NCI-H2227 (cell line): ENCODE measurements around the gene NGFR.

Source experiments
- DNase-seq: peaks from one replicate; lab custom pipeline; 2025; ENCODE audit not compliant: unreplicated experiment; lab: John Stamatoyannopoulos, UW

The NGFR gene, protein sequence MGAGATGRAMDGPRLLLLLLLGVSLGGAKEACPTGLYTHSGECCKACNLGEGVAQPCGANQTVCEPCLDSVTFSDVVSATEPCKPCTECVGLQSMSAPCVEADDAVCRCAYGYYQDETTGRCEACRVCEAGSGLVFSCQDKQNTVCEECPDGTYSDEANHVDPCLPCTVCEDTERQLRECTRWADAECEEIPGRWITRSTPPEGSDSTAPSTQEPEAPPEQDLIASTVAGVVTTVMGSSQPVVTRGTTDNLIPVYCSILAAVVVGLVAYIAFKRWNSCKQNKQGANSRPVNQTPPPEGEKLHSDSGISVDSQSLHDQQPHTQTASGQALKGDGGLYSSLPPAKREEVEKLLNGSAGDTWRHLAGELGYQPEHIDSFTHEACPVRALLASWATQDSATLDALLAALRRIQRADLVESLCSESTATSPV

DNA sequence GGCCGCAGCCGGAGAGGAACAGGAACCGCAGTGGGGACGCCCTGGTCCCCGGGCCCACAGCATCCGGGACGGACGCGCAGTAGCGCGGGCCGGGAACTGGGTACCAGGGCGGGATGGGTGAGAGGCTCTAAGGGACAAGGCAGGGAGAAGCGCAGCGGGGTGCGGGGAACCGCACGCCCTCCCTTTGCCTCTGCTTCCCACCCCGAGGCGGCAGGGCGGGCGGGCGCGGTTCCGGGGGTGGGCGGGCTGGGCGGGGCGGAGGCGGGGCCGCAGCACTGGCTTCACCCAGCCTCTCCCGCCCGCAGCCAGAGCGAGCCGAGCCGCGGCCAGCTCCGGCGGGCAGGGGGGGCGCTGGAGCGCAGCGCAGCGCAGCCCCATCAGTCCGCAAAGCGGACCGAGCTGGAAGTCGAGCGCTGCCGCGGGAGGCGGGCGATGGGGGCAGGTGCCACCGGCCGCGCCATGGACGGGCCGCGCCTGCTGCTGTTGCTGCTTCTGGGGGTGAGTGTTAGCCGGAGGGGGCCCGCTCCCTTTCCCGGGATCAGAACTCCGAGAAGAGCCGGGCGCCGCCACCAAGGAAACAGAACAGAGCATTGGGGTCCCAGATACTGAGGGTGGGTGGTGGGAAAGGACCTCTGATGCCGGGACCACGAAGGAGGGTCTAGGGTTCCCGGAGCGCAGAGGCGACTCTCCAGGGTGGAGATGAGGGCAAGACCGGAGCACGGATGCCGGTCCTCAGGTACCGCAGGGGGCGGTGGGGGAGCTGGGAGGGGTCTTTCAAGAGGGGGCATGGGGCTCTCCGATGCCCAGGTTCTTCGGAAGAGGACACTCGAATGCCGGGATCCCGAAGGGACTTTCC, at the start of gene NGFR:
NGFR (plus strand) TSS at position 308 of the 856 bp plus-strand sequence; CDS start at position 433, 125 bp downstream.
- peak; percentile 84 for DNase-seq

DNA sequence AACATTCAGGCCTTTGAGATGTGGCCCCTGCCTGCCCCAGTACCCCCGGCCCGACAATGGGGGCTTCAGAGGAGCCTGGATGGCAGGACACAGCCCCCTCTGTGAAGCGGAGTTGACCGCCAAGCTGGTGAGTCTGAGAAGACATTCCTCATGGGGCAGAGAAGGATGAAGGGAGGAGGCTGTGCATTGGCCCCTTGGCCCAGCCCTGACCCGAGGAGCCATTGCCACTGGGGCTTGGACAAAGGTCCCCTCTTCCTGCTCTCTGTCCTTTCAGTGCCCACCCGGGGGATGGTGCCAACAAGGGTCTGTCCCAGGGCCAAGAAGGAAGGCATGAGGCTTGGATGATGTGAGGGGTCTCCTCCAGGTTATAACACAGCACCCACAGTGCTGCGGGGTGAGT, 49.5 kb upstream of the NGFR start:
- DNase-seq = no peak

DNA sequence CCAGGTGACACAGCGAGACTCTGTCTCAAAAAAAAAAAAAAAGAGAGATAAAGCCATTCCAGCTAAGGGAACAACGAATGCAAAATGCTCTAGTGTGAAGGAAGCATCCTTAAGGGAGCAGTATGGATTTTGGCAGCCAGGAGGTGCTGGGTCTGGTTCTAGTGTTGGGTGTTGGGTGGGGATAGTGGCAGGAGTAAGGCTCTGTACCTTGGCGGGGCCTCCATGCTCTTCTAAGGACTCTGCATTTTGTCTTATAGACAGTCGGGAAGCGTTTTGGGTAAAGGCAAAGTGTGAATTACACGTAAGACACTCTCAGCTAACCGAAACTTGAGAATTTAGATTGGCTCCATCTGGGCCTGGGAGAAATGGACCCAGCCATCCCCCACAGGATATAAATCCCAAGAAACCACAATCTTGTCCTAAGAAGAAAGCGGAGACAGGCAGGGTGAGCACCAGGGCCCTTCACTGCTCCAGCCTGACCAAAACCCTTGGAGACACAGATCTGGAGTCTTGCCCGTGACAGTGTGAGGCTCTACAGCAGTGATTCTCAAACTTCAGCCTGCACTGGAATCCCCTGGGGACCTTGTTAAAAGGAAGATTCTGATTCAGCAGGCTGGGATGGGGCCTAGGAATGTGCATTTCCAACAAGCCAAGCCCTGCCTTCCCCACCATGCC, 47.3 kb upstream of the NGFR start:
- DNase-seq = no peak

DNA sequence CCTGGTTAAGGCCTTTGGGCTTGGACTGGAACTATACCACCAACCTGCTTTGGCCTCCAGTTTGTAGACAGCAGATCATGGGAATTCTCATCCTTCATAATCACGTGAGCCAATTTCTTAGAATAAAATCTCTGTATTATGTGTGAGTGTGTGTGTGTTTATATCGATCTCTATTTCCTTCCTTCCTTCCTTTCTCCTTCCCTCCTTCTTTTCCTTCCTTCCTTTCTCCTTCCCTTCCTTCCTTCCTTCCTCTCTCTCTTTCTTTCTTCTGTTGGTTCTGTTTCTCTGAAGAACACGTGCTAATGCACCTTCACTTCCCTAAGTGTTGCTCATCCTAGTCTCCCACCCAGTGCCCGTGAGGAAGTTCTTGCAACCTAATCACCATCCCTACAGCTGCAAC, 44.9 kb upstream of the NGFR start:
- DNase-seq = no peak

DNA sequence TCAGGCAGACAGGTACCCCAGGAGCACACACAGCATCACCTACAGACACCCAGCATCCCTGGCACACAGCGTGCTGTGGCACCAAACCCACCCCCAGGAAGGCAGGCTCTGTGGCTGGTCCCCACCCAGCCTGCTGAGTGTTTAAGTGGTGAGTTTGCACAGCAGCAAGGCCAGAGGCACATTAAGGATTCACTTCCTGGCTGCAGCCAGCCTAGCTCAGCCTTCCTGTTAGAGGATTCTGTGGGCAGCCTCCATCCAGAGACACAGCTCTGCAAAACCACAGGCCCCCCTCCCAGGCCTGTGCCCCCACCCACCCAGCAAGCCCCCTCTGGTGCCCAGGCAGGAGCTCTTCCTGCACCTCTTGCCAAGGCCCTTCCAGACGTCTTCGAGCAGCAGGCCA, 44.4 kb upstream of the NGFR start:
- DNase-seq = no peak

DNA sequence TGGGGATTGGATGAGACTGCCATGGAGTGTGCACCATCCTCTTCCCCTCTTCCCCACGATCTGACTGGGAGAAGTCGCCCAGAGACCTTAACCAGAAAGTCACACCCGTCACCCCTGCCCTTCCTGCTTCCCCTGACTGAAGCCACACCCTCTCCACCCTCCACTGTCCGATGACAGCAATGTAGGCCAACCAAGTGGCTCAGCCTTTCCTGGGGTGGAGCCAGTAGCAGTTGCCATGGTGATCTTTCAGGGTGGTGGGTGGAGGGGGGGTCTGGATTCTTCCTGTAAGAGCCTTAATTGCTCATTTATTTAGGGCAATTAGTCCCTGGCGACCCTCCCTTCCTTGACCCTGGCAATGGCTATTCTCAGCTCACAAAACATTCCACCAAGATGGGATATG, 42.9 kb upstream of the NGFR start:
- no peak for DNase-seq

DNA sequence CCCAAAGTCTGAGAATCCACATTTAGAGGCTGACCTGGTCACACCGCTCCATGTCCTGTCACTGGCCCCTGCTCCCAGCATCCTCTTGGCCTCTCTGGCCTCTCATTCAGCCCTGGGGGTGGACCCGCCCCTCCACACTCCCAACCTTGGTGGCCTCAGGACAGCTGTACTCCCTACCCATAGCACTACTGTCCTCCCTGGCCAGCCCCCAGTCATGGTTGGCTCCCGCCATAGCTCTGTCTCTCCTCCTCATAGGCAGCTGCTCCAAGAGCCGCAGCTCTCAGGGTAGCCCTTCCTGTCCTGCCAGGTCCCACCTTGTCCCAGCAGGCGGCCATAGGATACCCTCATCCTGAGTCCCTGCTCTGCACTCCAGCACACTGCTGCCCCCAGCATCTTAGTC, 42.4 kb upstream of the NGFR start:
- DNase-seq = no peak

DNA sequence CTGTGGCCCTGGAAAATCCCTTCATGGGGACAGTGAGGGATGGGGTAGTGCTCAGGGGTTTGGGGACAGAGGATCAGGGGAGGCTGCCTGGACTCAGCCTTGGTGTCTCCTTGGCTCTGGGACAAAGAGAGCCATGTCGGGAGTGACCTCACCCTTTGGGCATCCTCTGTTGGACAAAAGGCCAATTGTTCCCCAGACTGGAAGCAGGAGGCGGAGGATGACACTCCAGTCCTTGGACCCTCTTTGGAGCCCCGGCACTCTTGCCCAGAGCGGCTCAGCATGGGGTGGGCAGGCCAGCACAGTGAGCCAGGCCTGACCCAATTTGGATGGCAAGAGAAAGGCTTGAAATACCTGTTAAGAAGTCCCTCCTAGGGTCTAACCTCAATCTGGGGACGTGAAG, 41.0 kb upstream of the NGFR start:
- no peak for DNase-seq

DNA sequence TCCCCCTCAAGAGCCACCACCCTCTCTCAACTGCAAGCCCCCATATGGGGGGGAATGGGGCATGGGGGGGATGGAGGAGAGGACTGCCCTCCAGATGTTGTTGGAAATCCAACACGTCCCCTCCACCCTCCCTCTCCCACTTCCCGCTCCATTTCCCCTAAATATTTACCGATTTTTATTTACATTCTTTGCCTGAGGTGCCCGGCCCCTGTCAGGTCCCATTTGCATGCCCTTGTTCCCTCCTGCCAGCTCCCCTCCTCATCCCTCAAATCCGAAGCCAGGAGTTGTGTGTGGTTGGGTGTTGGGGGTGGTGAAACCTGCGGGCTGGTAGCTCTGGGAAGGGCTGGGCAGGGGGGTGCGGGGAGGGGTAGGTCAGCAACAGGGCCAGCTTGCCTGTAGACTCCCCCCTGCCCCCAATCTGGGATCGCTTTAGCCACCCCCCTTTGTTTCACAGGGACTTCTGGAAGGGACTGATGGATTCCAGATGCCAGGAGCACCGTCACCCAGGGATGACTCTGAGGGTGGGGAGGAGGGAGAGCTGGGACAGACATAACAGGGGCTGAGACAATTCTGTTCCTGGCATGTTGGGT, 39.7 kb upstream of the NGFR start:
- no peak for DNase-seq

DNA sequence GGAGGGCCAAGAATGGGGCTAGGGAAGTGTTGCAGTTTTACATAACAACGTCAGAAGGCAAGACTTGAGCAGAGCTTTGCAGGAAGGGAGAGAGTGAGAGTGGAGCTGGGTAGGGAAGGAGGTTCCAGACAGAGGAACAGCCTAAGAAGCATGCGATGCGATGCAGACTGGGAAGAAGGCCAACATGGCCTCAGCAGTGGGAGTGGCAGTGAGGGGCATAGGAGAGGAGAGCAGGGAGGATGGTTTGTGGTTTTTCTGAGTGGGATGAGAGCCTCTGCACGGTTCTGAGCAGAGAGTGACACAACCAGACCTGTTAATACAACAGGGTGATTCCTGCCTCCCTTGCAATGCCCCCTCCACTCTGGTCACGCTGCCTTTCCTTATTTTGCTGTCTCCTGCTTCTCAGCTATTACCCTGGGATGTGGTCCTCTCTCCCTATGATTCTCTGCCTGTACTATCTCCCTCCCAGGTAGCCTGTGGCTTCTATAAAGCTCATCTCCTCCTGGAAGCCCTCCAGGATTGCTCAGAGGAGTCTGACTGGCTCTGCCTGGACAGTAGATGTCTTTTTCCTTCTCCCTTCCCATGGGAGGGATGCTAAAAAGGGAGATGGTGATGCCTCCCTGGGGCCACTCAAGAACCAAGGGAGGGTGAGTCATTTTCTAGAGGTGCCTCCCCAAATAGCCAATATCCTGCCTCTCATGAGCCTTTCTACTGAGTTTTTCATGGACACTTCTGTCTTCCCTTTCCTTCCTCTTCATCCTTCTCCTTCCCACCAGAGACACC, 38.7 kb upstream of the NGFR start:
- DNase-seq = no peak

DNA sequence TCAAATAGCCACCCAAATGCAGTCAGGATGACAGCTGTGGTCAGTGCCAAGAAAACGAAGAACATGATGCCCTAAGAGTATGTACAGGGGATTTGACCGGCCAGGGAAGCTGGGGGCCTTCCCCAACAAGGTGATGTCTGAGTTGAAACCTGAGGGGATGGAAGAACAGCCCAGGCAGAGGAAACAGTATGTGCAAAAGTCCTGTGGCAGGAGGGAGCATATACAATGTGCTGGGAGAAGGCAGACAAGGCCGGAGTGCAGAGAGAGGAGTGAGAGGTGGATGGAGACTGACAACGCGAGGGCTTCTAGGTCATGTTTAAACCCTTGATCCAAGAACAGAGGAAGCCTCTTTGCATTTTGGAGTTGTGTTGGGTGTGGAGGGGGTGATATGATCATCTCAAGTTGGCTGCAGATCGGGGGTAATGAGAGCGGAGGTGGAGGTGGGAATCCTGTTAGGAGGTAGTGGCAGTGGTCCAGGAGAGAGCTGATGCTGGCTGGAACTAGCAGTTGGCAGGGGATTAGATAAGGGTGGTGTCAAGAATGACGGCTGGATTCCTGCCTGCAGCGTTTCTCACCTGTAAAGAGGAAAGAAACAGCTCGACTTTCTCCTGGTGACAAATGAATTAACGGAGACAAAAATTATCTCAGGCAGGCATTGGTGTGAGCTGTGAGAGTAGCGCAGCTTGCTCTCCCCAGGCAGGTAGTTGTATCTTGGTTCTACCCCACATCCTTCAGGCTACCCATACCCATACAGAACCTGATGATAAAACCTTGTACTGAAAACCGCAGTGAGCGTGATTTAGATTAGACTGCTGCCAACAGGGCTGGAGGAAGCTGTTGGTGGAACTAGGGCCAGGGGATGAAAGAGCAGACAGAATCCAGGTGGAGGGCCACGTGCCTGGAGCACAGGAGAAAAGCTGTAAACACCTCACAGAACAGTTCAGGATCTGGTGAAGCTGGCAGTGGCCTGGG, 37.2 kb upstream of the NGFR start:
- no peak for DNase-seq

DNA sequence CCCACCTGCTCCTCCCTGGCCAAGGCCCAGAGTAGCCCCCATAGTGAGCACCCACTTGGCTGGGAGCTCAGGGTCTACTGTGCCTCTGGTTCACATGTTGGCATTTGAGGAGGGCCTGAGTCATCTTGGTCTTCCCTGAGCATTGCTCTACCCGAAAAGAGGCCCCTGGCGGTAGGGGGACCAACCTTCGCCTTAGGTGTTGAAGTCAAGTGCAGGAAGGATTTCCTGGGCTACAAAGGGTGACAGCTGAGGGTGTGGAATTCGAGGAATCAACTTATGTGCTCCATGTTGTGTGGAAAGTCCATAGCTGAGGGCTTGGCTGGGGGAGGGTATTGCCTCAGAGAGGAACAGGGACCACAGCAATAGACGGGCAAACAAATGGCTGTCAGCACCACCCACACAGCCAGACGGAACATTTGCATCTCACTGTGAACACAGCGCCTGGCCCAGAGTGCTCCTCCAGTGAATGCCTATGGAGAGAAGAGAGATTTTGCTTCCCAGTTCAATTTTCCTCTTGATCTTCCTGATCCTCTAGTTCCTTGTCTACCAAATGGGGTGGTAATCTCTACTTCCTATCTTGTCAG, 35.6 kb upstream of the NGFR start:
- DNase-seq = no peak

DNA sequence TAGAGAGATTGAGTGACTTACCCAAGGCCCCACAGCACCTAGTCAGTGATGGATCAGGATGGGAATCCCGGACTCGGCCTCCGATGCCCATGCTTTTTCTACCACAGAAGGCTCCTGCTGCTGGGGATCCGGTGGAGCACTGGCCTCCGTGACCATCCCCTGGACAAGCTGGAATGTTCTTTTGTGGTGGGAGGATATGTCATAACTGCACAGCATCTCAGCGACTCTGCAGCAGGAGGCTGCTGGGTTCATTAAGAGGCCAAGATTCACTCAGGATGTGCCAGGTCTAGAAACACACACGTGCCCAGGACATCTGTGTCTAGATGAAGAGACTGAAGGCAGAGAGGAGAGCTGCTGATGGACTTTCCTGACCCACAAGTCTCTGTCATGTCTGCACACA, 34.7 kb upstream of the NGFR start:
- no peak for DNase-seq

DNA sequence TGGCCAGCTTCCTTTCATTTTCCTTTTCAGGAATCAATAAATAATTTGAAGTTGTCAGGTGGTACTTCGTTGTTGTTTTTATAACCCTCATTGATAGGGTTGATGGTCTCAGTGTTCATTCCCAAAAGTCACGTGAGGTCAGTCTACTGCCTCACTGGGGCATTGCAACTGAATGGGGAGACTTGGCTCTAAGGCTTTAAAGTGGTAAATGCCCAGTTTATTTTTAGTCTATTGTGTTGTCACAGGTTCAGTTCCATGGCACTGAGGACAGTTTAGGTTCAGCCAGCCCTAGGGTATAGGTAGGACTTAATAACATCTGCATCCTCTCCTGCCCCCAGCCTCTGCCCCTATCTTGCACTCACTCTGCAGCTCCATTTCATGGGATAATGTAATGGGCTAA, 33.5 kb upstream of the NGFR start:
- DNase-seq = no peak

DNA sequence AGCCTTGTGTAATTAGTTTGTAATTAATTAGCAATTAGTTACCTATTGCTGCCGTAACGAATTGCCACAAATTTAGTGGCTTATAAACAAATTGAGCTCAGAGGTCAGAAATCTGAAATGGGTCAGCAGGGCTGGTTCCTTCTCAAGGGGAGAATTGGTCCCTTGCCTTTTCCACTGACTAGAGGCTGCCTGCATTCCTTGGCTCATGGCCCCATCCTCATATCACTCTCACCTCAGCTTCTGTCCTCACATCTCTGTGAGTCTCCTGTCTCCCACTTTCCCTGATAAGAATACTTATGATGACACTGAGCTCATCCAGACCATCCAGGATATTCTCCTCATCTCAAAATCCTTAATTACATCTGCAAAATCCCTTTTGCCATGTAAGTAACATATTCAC, 31.0 kb upstream of the NGFR start:
- DNase-seq = no peak

DNA sequence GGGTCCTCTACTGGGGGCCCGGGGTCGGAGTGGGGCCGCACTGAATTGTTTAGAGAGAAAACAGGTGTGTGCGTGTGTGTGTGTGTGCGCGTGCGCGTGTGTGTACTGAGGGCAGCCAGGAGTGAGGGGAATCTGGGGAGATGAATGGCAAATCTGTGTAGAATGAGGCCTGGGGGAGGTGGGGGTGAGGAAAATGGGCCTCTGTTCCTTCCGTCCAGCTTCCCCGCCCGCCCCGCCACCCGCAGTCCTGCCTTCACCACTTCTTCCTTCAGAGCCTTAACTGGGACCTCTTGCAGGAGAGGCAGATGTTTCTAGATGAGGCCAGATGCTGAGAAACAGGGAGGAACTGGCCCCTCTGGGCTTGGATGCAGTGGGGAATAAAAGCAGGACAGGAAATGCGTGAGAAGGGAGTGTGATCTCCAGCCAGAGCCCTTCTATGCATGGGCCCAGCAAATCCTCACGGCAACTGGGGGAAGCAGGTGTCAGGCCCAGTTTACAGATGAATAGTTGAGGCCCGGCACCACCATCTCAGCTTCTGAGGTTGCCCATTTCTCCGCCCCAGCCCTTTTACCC, 29.7 kb upstream of the NGFR start:
- DNase-seq = no peak

DNA sequence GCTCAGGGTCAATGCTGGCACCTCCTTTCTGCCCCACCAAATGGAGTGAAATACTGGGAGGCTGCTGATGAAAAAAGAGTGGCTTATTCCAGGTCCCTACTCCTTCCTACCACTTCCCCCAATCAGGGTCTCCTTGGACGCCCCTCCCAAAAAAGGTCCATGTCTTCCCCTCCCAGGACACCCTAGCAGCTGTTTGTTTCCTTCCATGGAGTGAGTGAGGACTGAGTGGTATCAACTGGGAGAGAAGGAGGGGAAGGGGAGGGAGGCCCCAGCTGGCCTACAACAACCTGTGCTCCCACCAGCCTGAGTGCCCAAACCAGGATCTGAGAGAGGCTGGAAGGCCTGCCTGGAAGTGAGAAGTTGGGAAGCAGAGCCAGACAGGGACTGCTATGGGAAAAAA, 28.7 kb upstream of the NGFR start:
- DNase-seq = no peak

DNA sequence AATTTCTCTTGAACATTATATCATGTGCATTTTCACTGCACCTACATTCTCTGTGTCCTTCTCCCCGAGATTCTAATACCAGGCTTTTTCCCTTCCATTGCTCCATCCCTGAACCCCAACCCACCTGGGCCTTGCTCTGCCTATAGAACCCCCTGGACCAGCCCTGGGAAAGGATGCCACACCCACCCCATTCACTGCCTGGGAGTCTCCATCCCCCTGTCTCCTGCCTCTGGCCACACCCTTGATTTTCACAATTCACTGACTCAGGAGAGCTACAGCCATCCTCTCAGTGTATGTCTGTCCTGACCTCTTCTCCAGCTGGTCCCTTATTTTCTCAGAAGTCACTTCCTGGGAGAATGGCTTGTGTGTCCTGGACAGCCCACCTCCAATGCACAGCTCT, 27.9 kb upstream of the NGFR start:
- no peak for DNase-seq
